Mesenchymal stem cell (in vitro differentiated cells and primary cell): ENCODE data around the gene CDH23.
A peak's percentile ranks its signal among the peaks of the same experiment; 100 is the strongest.

Experiments used
- DNase-seq: peaks from one replicate; pipeline ENCODE4 v3.0.0-alpha.2; 2013
- H2AFZ ChIP-seq: one replicate; pipeline ENCODE4 v1.6.1; 2013; ENCODE audit warnings: low read depth, mild to moderate bottlenecking, control low read depth, inconsistent platforms, low read length, moderate library complexity
- H2AK5ac ChIP-seq: 2 replicates; pipeline ENCODE4 v1.6.1; 2013; ENCODE audit warnings: low read length, moderate library complexity, mild to moderate bottlenecking, inconsistent platforms; ENCODE audit not compliant: severe bottlenecking
- H2BK120ac ChIP-seq: one replicate; pipeline ENCODE4 v1.6.1; 2013; ENCODE audit warnings: low read depth, mild to moderate bottlenecking, inconsistent platforms, low read length, moderate library complexity
- H2BK12ac ChIP-seq, 2 experiments: one replicate each; pipeline ENCODE4 v1.6.1; 2013; ENCODE audit warnings: inconsistent platforms in 2 of 2, low read length in 2 of 2, mild to moderate bottlenecking in 2 of 2, moderate library complexity in 2 of 2, control low read depth in 1 of 2
- H2BK15ac ChIP-seq: one replicate; pipeline ENCODE4 v1.6.1; 2013; ENCODE audit warnings: mild to moderate bottlenecking, low read depth, inconsistent platforms; ENCODE audit not compliant: poor library complexity, severe bottlenecking
- H2BK5ac ChIP-seq: 2 replicates; pipeline ENCODE4 v1.6.1; 2013; ENCODE audit warnings: low read depth, mild to moderate bottlenecking, low read length, control low read depth, inconsistent platforms; ENCODE audit not compliant: poor library complexity, severe bottlenecking
- H3K14ac ChIP-seq, 2 experiments: one replicate each; pipeline ENCODE4 v1.6.1; 2013; ENCODE audit warnings: inconsistent platforms in 2 of 2, low read length in 2 of 2, control low read depth in 1 of 2, mild to moderate bottlenecking in 1 of 2, moderate library complexity in 1 of 2
- H3K18ac ChIP-seq, 2 experiments: one replicate each; pipeline ENCODE4 v1.6.1; 2013; ENCODE audit warnings: inconsistent platforms in 2 of 2, low read length in 2 of 2, control low read depth in 1 of 2, low read depth in 1 of 2, mild to moderate bottlenecking in 1 of 2
- H3K23ac ChIP-seq, 2 experiments: one replicate each; pipeline ENCODE4 v1.6.1; 2013; ENCODE audit warnings: inconsistent platforms in 2 of 2, low read length in 2 of 2, mild to moderate bottlenecking in 2 of 2, moderate library complexity in 2 of 2, control low read depth in 1 of 2
- H3K27ac ChIP-seq: 2 replicates; pipeline ENCODE4 v1.5.1; 2013; ENCODE audit warnings: mild to moderate bottlenecking, moderate library complexity, low read length, control low read depth, inconsistent platforms; ENCODE audit not compliant: poor library complexity, severe bottlenecking
- H3K27me3 ChIP-seq, 2 experiments: 2 replicates each; pipeline versions ENCODE4 v1.6.1 to v1.7.0; 2013; ENCODE audit warnings: low read length in 2 of 2, mild to moderate bottlenecking in 2 of 2, moderate library complexity in 2 of 2, control low read depth in 1 of 2, inconsistent platforms in 1 of 2; ENCODE audit not compliant: control insufficient read depth in 1 of 2, insufficient read depth in 1 of 2
- H3K36me3 ChIP-seq, 2 experiments: 2 replicates each; pipeline versions ENCODE4 v1.6.1 to v1.7.0; 2013; ENCODE audit warnings: low read length in 2 of 2, control low read depth in 1 of 2, inconsistent platforms in 1 of 2, low read depth in 1 of 2, mild to moderate bottlenecking in 1 of 2; ENCODE audit not compliant: insufficient read depth in 2 of 2, control insufficient read depth in 1 of 2
- H3K4ac ChIP-seq, 2 experiments: one replicate each; pipeline ENCODE4 v1.6.1; 2013; ENCODE audit warnings: inconsistent platforms in 2 of 2, low read length in 2 of 2, mild to moderate bottlenecking in 2 of 2, moderate library complexity in 2 of 2, control low read depth in 1 of 2, low read depth in 1 of 2
- H3K4me1 ChIP-seq: 2 replicates; pipeline ENCODE4 v1.6.1; 2013; ENCODE audit warnings: low read depth, low read length, control low read depth; ENCODE audit not compliant: control insufficient read depth, insufficient read depth
- H3K4me2 ChIP-seq: 2 replicates; pipeline ENCODE4 v1.6.1; 2013; ENCODE audit warnings: low read length, mild to moderate bottlenecking, inconsistent platforms; ENCODE audit not compliant: poor library complexity, severe bottlenecking
- H3K4me3 ChIP-seq, 2 experiments: 2 replicates each; pipeline versions ENCODE4 v1.5.1 to v1.7.0; 2013; ENCODE audit warnings: low read length in 2 of 2, mild to moderate bottlenecking in 2 of 2, control low read depth in 1 of 2, low read depth in 1 of 2; ENCODE audit not compliant: insufficient read depth in 1 of 2
- H3K79me1 ChIP-seq: replicated peaks from 2 replicates; pipeline ENCODE4 v1.6.1; 2013; ENCODE audit warnings: mild to moderate bottlenecking, control low read depth, low read length, inconsistent platforms; ENCODE audit not compliant: poor library complexity, severe bottlenecking
- H3K9ac ChIP-seq: 2 replicates; pipeline ENCODE4 v1.7.0; 2013; ENCODE audit warnings: mild to moderate bottlenecking, low read length, moderate library complexity
- H3K9me3 ChIP-seq: 2 replicates; pipeline ENCODE4 v1.7.0; 2013; ENCODE audit warnings: mild to moderate bottlenecking, low read length; ENCODE audit not compliant: control insufficient read depth
- H4K8ac ChIP-seq: one replicate; pipeline ENCODE4 v1.6.1; 2013; ENCODE audit warnings: inconsistent platforms, mild to moderate bottlenecking, low read length, moderate library complexity
- H4K91ac ChIP-seq: one replicate; pipeline ENCODE4 v1.6.1; 2013; ENCODE audit warnings: mild to moderate bottlenecking, low read length, inconsistent platforms
- WGBS: methylation state at CpG from one replicate; pipeline ENCODE4 v1.1.7; 2013; ENCODE audit warnings: mixed read lengths; 5-methylcytosine and 5-hydroxymethylcytosine counted together

The CDH23 gene

DNA sequence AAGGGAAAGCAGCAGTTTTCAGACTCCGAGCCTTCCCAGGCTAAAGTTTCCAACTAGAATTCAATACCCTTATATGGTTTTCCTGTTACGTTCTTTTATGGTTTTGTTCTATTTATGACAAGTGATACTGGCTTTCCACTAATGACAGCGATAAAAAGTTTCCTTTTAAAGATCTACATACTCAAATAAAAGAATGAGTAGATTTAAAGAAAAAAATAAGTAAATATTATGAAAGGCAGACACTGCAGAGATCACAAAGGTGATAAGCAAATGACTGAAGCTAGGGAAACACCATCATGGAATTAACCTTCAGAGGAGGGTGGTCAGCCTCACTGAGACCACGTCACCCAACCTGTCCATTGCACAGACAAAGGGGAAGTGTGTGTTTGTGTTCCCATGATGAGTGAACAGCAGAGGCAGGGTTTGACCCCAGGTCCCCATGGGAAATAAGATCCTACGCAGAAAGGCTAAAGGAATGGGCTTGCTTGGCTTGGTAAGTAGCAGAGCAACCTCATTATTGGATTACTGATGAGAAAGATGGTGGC, 372.6 kb downstream of the CDH23 start:
- no peak overlapping the region for H2BK120ac ChIP-seq
- no peak overlapping the region for H2AFZ ChIP-seq
- no peak overlapping the region for H3K27ac ChIP-seq
- H3K79me1 ChIP-seq = no peaks in the 10 kb centered on the region
- no peak overlapping the region for H2BK12ac ChIP-seq
- no peak for DNase-seq
- no peaks in the 10 kb centered on the region for H3K36me3 ChIP-seq
- whole genome bisulfite sequencing = 91% methylated on average over 2 of the region's 5 CpGs
- no peak overlapping the region for H4K91ac ChIP-seq
- no peak overlapping the region for H2AK5ac ChIP-seq
- H3K27me3 ChIP-seq = peaks cover 0 to 28% of the 10 kb centered on the region in 2 experiments
- H4K8ac ChIP-seq = no peak overlapping the region
- peaks cover 43% of the 10 kb centered on the region for H3K4me1 ChIP-seq
- peak overlapping the region in 1 of 2 experiments; percentile 20 for H3K4me3 ChIP-seq
- H3K9me3 ChIP-seq = no peaks in the 10 kb centered on the region
- H2BK5ac ChIP-seq = no peak overlapping the region
- no peak overlapping the region for H3K14ac ChIP-seq
- peak overlapping the region; percentile 85 for H3K9ac ChIP-seq
- H3K18ac ChIP-seq = no peak overlapping the region
- no peak overlapping the region for H3K23ac ChIP-seq
- no peak overlapping the region for H3K4me2 ChIP-seq
- H2BK15ac ChIP-seq = peak overlapping the region; percentile 54
- no peak overlapping the region for H3K4ac ChIP-seq

DNA sequence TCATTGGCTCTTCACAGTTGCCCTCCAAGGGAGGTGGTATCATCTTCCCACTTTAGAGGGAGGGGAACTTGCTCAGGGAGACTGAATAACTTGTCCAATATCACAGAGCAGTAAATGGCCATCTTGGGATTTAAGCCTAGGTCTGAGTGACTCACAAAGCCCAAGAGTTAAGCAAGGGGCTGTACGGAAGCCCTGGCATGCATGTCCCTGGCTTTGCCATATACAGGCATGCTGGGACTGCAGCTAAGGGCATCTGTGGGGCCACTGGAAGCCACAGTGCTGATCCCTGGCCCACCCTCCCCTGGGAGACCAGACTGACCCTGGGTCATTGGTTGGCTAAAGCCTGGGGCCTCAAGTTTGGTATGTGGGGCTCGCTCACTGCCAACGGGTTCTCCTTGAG, 373.5 kb downstream of the CDH23 start:
- H3K4me3 ChIP-seq = peak overlapping the region in 1 of 2 experiments; percentile 12
- H3K18ac ChIP-seq = no peak overlapping the region
- H2AK5ac ChIP-seq = no peak overlapping the region
- no peak overlapping the region for H4K91ac ChIP-seq
- no peak overlapping the region for H3K23ac ChIP-seq
- H4K8ac ChIP-seq = no peak overlapping the region
- no peak overlapping the region for H2BK120ac ChIP-seq
- H2BK15ac ChIP-seq = no peak overlapping the region
- peaks cover 37% of the 10 kb centered on the region for H3K4me1 ChIP-seq
- H3K36me3 ChIP-seq = no peaks in the 10 kb centered on the region
- no peak overlapping the region for H3K27ac ChIP-seq
- H2AFZ ChIP-seq = no peak overlapping the region
- H3K4ac ChIP-seq = no peak overlapping the region
- whole genome bisulfite sequencing = 94% methylated on average over 3 of the region's 3 CpGs
- H3K9ac ChIP-seq = peak overlapping the region; percentile 87
- H3K27me3 ChIP-seq = peaks cover 0 to 30% of the 10 kb centered on the region in 2 experiments
- no peak overlapping the region for H2BK5ac ChIP-seq
- H3K9me3 ChIP-seq = no peaks in the 10 kb centered on the region
- no peaks in the 10 kb centered on the region for H3K79me1 ChIP-seq
- H2BK12ac ChIP-seq = no peak overlapping the region
- peak; percentile 46 for DNase-seq
- no peak overlapping the region for H3K14ac ChIP-seq
- no peak overlapping the region for H3K4me2 ChIP-seq

DNA sequence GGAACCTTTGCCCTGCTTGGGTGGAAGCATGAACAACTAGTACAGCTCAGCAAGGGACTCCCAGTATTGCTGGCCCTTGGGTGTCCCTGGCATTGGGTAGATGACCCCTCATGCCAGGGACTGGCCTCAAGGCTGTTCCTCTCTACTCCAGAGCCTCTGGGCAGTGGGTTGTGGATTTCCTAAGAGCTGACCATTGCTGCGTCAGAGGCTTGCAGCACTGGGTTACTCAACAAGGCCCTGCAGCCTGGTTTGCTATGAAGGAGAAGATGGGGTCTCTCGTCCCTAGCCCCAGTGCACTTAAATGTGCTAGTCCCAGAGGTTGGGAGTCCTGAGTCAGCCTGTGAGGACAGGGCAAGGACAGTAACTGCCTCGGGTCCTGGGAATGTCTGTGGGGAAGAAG, 374.1 kb downstream of the CDH23 start:
- Histone ChIP-seq H3K27ac (no peak overlapping the region), H2AK5ac (no peak overlapping the region), H3K23ac (no peak overlapping the region), H3K18ac (no peak overlapping the region), H3K14ac (peak overlapping the region in 1 of 2 experiments; percentile 26), H3K4me3 (peak overlapping the region in 1 of 2 experiments; percentile 12), H3K9me3 (no peaks in the 10 kb centered on the region), H2BK15ac (no peak overlapping the region), H3K27me3 (peaks cover 0 to 31% of the 10 kb centered on the region in 2 experiments), H4K91ac (no peak overlapping the region), H2BK120ac (no peak overlapping the region), H3K79me1 (no peaks in the 10 kb centered on the region), H4K8ac (no peak overlapping the region), H3K4me2 (no peak overlapping the region), H3K36me3 (no peaks in the 10 kb centered on the region), H3K4me1 (peaks cover 34% of the 10 kb centered on the region), H2BK12ac (no peak overlapping the region), H3K9ac (peak overlapping the region; percentile 87), H2BK5ac (no peak overlapping the region), H2AFZ (no peak overlapping the region), H3K4ac (no peak overlapping the region)
- DNase-seq = peak; percentile 42
- WGBS = 93% methylated on average over 3 of the region's 3 CpGs

DNA sequence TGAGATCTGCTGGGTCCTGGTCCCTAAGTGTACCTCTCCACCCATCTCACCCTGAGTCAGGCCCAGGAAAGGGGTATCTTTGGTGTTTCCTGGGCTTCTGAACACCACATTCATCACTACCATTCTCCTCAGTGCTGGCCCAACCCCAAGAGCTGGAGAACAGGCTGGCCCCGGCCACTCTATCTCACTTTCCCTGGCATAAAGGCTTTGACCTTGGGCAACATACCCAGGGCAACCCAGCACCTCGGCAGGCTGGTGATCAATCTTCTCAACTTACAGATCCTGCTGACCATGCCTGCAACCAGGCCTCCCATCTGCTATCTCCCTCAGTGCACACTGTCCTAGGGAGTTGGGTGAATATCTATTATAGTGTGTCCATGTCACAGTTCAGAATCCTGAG, 374.5 kb downstream of the CDH23 start:
- no peak overlapping the region for H2AFZ ChIP-seq
- H3K27me3 ChIP-seq = peaks cover 0 to 34% of the 10 kb centered on the region in 2 experiments
- no peak for DNase-seq
- no peak overlapping the region for H3K23ac ChIP-seq
- H3K14ac ChIP-seq = no peak overlapping the region
- peak overlapping the region; percentile 87 for H3K9ac ChIP-seq
- H4K8ac ChIP-seq = no peak overlapping the region
- H3K4me1 ChIP-seq = peaks cover 33% of the 10 kb centered on the region
- no peak overlapping the region for H2BK12ac ChIP-seq
- H2BK15ac ChIP-seq = no peak overlapping the region
- no peak overlapping the region for H2AK5ac ChIP-seq
- H3K36me3 ChIP-seq = no peaks in the 10 kb centered on the region
- H3K4me2 ChIP-seq = no peak overlapping the region
- H3K79me1 ChIP-seq = no peaks in the 10 kb centered on the region
- no peak overlapping the region for H3K27ac ChIP-seq
- WGBS = 100% methylated on average over 1 of the region's 2 CpGs
- no peaks in the 10 kb centered on the region for H3K9me3 ChIP-seq
- H2BK120ac ChIP-seq = no peak overlapping the region
- H3K4me3 ChIP-seq = peak overlapping the region in 1 of 2 experiments; percentile 87
- no peak overlapping the region for H4K91ac ChIP-seq
- H3K18ac ChIP-seq = no peak overlapping the region
- H2BK5ac ChIP-seq = no peak overlapping the region
- H3K4ac ChIP-seq = no peak overlapping the region
